NCI-H1105 (cell line): ENCODE measurements around the gene CERS4.
"Not testable (repeated sequence)": the region's sequence is repeated elsewhere in the genome, so short reads cannot be mapped to it uniquely, and the experiment has no call there.

Experiments
- DNase-seq: peaks from one replicate; lab custom pipeline; 2025; lab: John Stamatoyannopoulos, UW

Gene CERS4

GRCh38 chr19:8208922-8209461, at the start of gene CERS4:
TSS of gene CERS4 (plus strand) at chr19:8209370. CDS start at chr19:8251077, 41,707 bp downstream.
- DNase-seq, result peak; percentile 78

GRCh38 chr19:8161135-8161646, 48.0 kb upstream of the CERS4 start:
- DNase-seq, result no peak

GRCh38 chr19:8163759-8164158, 45.4 kb upstream of the CERS4 start:
- no peak for DNase-seq

GRCh38 chr19:8167985-8168384, 41.2 kb upstream of the CERS4 start:
- DNase-seq, result no peak

GRCh38 chr19:8168537-8168936, 40.6 kb upstream of the CERS4 start:
- DNase-seq, result no peak

GRCh38 chr19:8174706-8175105, 34.5 kb upstream of the CERS4 start:
- DNase-seq, result no peak

GRCh38 chr19:8180018-8180417, 29.2 kb upstream of the CERS4 start:
- no peak for DNase-seq

GRCh38 chr19:8184274-8184673, 24.9 kb upstream of the CERS4 start:
- no peak for DNase-seq

- no peak for DNase-seq
Measured at GRCh38 chr19:8185343-8186068, 23.7 kb upstream of the CERS4 start.

- DNase-seq, result no peak
Measured at GRCh38 chr19:8192221-8192820, 16.8 kb upstream of the CERS4 start.

- no peak for DNase-seq
Measured at GRCh38 chr19:8194528-8195267, 14.5 kb upstream of the CERS4 start.

GRCh38 chr19:8196271-8196927, 12.8 kb upstream of the CERS4 start:
- DNase-seq, result no peak

GRCh38 chr19:8203288-8204120, 5.7 kb upstream of the CERS4 start:
- DNase-seq, result not testable (repeated sequence)

- peak; percentile 39 for DNase-seq
Measured at GRCh38 chr19:8204961-8205360, 4.2 kb upstream of the CERS4 start.

- peak; percentile 64 for DNase-seq
Measured at GRCh38 chr19:8206147-8207087, 2.8 kb upstream of the CERS4 start.

- not testable (repeated sequence) for DNase-seq
Measured at GRCh38 chr19:8207326-8207725, 1.8 kb upstream of the CERS4 start.

- no peak for DNase-seq
Measured at GRCh38 chr19:8208119-8208921, 850 bp upstream of the CERS4 start.

- peak; percentile 57 for DNase-seq
Measured at GRCh38 chr19:8209462-8210378, 550 bp downstream of the CERS4 start.
